ENCODE results near the gene USP15.

- TF ChIP-seq POLR2A (IDR thresholded peaks at IDR 0.05) (no peak), POLR2AphosphoS5 (IDR thresholded peaks at IDR 0.05) (no peak), EP300 (IDR thresholded peaks at IDR 0.05) (no peak)
- TF ChIP-seq, protein P1, sequence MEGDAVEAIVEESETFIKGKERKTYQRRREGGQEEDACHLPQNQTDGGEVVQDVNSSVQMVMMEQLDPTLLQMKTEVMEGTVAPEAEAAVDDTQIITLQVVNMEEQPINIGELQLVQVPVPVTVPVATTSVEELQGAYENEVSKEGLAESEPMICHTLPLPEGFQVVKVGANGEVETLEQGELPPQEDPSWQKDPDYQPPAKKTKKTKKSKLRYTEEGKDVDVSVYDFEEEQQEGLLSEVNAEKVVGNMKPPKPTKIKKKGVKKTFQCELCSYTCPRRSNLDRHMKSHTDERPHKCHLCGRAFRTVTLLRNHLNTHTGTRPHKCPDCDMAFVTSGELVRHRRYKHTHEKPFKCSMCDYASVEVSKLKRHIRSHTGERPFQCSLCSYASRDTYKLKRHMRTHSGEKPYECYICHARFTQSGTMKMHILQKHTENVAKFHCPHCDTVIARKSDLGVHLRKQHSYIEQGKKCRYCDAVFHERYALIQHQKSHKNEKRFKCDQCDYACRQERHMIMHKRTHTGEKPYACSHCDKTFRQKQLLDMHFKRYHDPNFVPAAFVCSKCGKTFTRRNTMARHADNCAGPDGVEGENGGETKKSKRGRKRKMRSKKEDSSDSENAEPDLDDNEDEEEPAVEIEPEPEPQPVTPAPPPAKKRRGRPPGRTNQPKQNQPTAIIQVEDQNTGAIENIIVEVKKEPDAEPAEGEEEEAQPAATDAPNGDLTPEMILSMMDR (IDR thresholded peaks at IDR 0.05), result no peak
Measured at GRCh38 chr12:62265511-62265910, 5.3 kb downstream of the USP15 start.

All from stomach (tissue), 4 donors.